Brain microvascular endothelial cell (primary cell): ENCODE measurements around the gene C6orf62.
"Not testable (repeated sequence)": the region's sequence is repeated elsewhere in the genome, so short reads cannot be mapped to it uniquely, and the experiment has no call there.

Source experiments
- DNase-seq: peaks from one replicate; pipeline ENCODE4 v3.0.0-alpha.2; 2020
- H3K27ac ChIP-seq: fragments of 250-450 bp; sonication (Bioruptor Pico); 2 replicates; pipeline ENCODE4 v1.5.1; 2020; ENCODE audit warnings: mild to moderate bottlenecking, moderate library complexity
- H3K27me3 ChIP-seq: fragments of 250-450 bp; sonication (Bioruptor Pico); replicated peaks from 2 replicates; pipeline ENCODE4 v1.5.1; 2020; ENCODE audit warnings: mild to moderate bottlenecking
- H3K36me3 ChIP-seq: fragments of 250-450 bp; sonication (Bioruptor Pico); replicated peaks from 2 replicates; pipeline ENCODE4 v1.5.1; 2020; ENCODE audit warnings: mild to moderate bottlenecking
- H3K4me3 ChIP-seq: 2 replicates; pipeline ENCODE4 v1.5.1; 2011; ENCODE audit warnings: low read depth, mild to moderate bottlenecking, control low read depth, low read length, moderate library complexity
- CTCF ChIP-seq: IDR thresholded peaks from 2 replicates; pipeline ENCODE4 v1.5.1; 2011; ENCODE audit warnings: low read depth, mild to moderate bottlenecking, moderate library complexity, low read length, control low read depth, inconsistent platforms; ENCODE audit errors: missing control alignments
- in situ Hi-C: cut with HindIII; loops from 2 replicates; pipeline ENCODE4 v1.10.0; 2017; ENCODE audit warnings: low sequenced_read_pairs, low pct_ligation_motif_present

C6orf62 gene

DNA sequence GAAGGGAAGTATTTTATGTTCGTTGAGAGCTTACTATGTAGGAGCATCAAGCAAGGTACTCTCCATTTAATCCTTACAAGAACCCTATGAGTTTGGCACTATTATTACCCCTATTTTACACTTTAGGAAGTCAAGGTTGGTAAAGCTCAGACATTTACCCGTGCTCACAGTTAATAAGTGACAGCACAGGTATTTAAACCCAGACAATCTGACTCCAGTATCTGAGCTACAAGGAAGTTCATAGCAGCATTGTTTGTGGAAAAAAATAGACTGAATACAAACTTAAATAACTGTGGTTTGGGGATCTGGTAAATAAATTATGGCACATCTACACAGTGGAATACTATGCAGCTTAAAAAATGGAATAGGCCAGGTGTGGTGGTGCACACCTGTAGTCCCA is 34.6 kb upstream of the C6orf62 start:
- no peaks in the 10 kb centered on the region for H3K36me3 ChIP-seq
- no peak for TF ChIP-seq CTCF
- H3K4me3 ChIP-seq: no peak overlapping the region
- in situ Hi-C loops: no loop called here
- no peaks in the 10 kb centered on the region for H3K27me3 ChIP-seq
- DNase-seq: no peak
- H3K27ac ChIP-seq: no peak overlapping the region

DNA sequence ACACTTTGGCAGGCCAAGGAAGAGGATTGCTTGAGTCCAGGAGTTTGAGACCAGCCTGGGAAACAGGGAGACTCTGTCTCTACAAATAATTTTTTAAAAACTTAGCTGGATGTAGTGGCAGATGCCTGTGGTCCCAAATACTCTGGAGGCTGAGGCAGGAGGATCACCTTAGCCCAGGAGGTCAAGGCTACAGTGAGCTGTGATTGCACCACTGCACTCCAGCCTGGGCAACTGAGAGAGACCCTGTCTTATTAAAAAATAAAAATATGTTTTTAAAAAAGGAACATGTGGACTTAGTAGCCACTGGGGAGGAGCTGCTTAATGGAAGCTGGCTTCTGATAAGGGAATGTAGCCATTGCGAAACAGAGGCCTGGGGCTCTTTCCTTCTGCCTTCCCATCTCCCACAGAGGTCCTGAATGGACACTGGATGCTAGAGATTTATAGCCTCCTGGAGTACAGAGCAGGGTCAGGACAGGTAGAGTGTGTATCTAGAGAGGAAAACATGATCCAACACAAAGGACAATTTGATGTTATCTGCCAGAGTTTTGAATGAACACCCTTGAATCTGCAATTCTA is 34.1 kb upstream of the C6orf62 start:
- H3K27me3 ChIP-seq: no peaks in the 10 kb centered on the region
- TF ChIP-seq CTCF: no peak
- no peaks in the 10 kb centered on the region for H3K36me3 ChIP-seq
- no peak overlapping the region for H3K4me3 ChIP-seq
- in situ Hi-C loops: no loop called here
- no peak for DNase-seq
- H3K27ac ChIP-seq: no peak overlapping the region

GRCh38 chr6:24752503-24752902 is 33.5 kb upstream of the C6orf62 start:
- Histone ChIP-seq H3K27ac (no peak overlapping the region), H3K27me3 (no peaks in the 10 kb centered on the region), H3K4me3 (no peak overlapping the region), H3K36me3 (no peaks in the 10 kb centered on the region)
- DNase-seq: no peak
- in situ Hi-C loops: no loop called here
- TF ChIP-seq CTCF: no peak

DNA sequence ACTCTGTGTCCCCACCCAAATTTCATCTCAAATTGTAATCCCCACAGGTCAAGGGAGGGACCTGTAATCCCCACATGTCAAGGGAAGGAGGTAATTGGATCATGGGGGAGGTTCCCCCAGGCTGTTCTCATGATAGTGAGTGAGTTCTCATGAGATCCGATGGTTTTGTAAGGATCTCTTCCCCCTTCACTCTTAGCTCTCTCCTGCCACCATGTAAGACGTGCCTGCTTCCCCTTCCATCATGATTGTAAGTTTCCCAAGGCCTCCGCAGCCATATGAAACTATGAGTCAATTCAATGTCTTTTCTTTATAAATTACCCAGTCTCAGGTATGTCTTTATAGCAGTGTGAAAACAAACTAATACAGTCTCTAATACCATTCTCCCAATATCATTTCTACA is 31.9 kb upstream of the C6orf62 start:
- H3K4me3 ChIP-seq, H3K27ac ChIP-seq, DNase-seq, H3K36me3 ChIP-seq, in situ Hi-C loops, H3K27me3 ChIP-seq: not testable (repeated sequence)

DNA sequence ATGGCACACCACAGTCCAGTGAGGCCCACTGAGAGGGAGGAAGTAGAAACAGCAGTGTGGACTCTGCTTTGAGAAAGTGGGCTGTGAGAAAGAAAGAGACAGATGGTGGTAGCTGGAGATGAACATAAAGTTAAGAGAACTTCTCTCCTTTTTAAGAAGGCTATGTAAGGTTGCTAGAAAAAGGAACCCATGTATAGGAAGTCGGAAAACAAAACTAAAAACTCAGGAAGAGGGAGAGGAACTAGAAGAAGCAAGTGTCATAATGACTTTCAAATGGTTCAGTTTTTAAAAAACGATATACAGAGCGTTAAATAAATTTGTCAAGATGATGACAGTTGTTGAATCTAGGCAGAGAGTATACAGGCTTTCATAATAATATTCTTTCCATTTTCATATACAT is 30.3 kb upstream of the C6orf62 start:
- Histone ChIP-seq H3K36me3 (no peaks in the 10 kb centered on the region), H3K27ac (no peak overlapping the region), H3K27me3 (no peaks in the 10 kb centered on the region), H3K4me3 (no peak overlapping the region)
- in situ Hi-C loops: no loop called here
- DNase-seq: no peak
- TF ChIP-seq CTCF: no peak

DNA sequence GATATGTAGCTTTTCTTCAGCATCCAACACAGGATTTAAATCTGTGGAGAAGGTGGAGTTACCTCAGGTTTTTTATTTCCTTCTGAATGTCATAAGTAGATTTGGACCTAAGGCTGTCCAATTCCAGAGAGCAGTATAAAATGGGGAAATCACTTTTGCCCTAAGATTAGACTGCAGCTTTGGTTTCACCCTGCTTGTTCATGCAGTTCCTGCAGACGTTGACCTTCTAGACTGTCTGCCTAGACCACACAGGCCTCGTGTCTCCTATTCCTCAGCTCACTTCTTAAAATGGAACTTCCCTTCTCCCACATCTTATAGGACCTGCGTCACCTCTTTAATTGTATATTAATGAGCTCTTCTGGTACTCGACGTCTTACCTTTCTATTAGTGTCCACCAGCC is 26.0 kb upstream of the C6orf62 start:
- in situ Hi-C loops: no loop called here
- no peak for DNase-seq
- Histone ChIP-seq H3K4me3 (no peak overlapping the region), H3K27ac (no peak overlapping the region), H3K27me3 (no peaks in the 10 kb centered on the region), H3K36me3 (no peaks in the 10 kb centered on the region)
- no peak for TF ChIP-seq CTCF
